Lung (tissue), 12 donors: ENCODE data around the gene CASK. TPM values are rescaled to one million over a fixed set of nuclear protein-coding genes. Genes with fewer than 3 reads are reported as not detected.

Source experiments
- ATAC-seq: fragments of 200-7000 bp; cut with Tn5 transposase; one replicate; pipeline ENCODE4 v1.9.1; 2020; ENCODE audit warnings: moderate number of reproducible peaks; ENCODE audit not compliant: insufficient read depth, low FRiP score
- DNase-seq, 3 donors: peaks; one replicate each; pipeline ENCODE4 v3.0.0-alpha.2; 2013 to 2017
- H3K27ac ChIP-seq, 2 donors: one replicate each; pipeline ENCODE4 v1.5.1; 2013; ENCODE audit warnings: mild to moderate bottlenecking in 2 of 2, moderate library complexity in 2 of 2, control low read depth in 1 of 2, inconsistent platforms in 1 of 2, low read depth in 1 of 2, low read length in 1 of 2
- H3K27me3 ChIP-seq, 3 donors: one replicate each; pipeline ENCODE4 v1.5.1; 2013; ENCODE audit warnings: low read length in 2 of 3; ENCODE audit not compliant: control insufficient read depth in 3 of 3, insufficient read depth in 3 of 3
- H3K36me3 ChIP-seq, 4 donors: one replicate each; pipeline ENCODE4 v1.5.1; 2013; ENCODE audit warnings: low read length in 4 of 4, mild to moderate bottlenecking in 1 of 4, moderate library complexity in 1 of 4; ENCODE audit not compliant: control insufficient read depth in 4 of 4, insufficient read depth in 4 of 4
- H3K4me1 ChIP-seq, 5 donors: one replicate each; pipeline ENCODE4 v1.5.1; 2013; ENCODE audit warnings: low read length in 5 of 5, mild to moderate bottlenecking in 2 of 5, moderate library complexity in 1 of 5; ENCODE audit not compliant: control insufficient read depth in 5 of 5, insufficient read depth in 5 of 5
- H3K4me3 ChIP-seq: one replicate; pipeline ENCODE4 v1.5.1; 2013; ENCODE audit warnings: mild to moderate bottlenecking, control low read depth, moderate library complexity
- H3K9ac ChIP-seq, 2 donors: one replicate each; pipeline ENCODE4 v1.5.1; 2013; ENCODE audit warnings: low read length in 2 of 2, control low read depth in 1 of 2; ENCODE audit not compliant: insufficient read depth in 1 of 2
- H3K9me3 ChIP-seq, 4 donors: one replicate each; pipeline ENCODE4 v1.5.1; 2013; ENCODE audit warnings: low read length in 3 of 4, mild to moderate bottlenecking in 1 of 4, moderate library complexity in 1 of 4; ENCODE audit not compliant: control insufficient read depth in 4 of 4, insufficient read depth in 3 of 4
- WGBS, 2 donors: extraction: QIAGEN DNeasy Blood & Tissue Kit; methylation state at CpG; one replicate each; pipeline ENCODE4 v1.1.7; 2013; 5-methylcytosine and 5-hydroxymethylcytosine counted together
- polyA plus RNA-seq, 2 donors: library from polyadenylated mRNA; stranded (reverse); fragments of 200-250 nt; gene quantifications; one replicate each; pipeline ENCODE4 v1.2.1, GENCODE V29; 2013
- total RNA-seq, 2 donors: library from RNA; depleted of rRNA in 1 of 2; stranded (reverse); fragments of >200 nt in 1 of 2; gene quantifications; one replicate each; pipeline ENCODE4 v1.2.1, GENCODE V29; 2014 to 2021
- TF ChIP-seq, protein P1 (sequence below): IDR thresholded peaks from 2 replicates; pipeline ENCODE4 v1.5.1; 2012; ENCODE audit warnings: mild to moderate bottlenecking; ENCODE audit errors: control extremely low read depth, extremely low read depth
- donor health status: control.
- donor health status: control.
- donor health status: Bipolar disorder and iron deficiency.
- donor health status: healthy.
- donor health status: DM: yes; HTN: yes; CAD: no.

The CASK gene
- total and polyA plus RNA-seq, 4 donors: 8.2 to 68.1 (median 30.6) TPM

DNA sequence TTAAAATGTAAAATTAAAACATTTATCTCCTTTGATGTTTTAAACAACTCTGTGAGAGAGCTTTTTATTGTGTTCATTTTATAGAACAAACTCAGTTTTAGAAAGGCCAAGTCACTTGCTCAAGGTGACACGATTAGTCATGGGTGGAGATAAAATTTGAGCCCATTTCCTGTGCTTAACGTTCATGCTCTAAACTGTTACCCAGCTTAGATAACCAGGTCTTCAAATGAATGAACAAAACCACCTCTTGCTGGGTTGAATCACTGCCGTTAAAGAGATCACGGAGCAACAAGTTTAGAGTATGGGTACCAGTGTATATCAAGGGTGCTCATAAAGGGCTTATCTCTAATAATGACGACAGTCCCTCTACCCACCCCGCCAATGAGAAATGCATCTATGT lies 10.2 kb upstream of the CASK start:
- DNase-seq (no peak), ATAC-seq (no peak)
- Histone ChIP-seq H3K9ac (no peak overlapping the region), H3K27ac (no peak overlapping the region), H3K4me3 (no peak overlapping the region), H3K27me3 (peaks cover 0 to 25% (median 0%) of the 10 kb centered on the region in 3 donors), H3K36me3 (no peaks in the 10 kb centered on the region), H3K4me1 (no peaks in the 10 kb centered on the region), H3K9me3 (no peaks in the 10 kb centered on the region)
- TF ChIP-seq, protein P1, sequence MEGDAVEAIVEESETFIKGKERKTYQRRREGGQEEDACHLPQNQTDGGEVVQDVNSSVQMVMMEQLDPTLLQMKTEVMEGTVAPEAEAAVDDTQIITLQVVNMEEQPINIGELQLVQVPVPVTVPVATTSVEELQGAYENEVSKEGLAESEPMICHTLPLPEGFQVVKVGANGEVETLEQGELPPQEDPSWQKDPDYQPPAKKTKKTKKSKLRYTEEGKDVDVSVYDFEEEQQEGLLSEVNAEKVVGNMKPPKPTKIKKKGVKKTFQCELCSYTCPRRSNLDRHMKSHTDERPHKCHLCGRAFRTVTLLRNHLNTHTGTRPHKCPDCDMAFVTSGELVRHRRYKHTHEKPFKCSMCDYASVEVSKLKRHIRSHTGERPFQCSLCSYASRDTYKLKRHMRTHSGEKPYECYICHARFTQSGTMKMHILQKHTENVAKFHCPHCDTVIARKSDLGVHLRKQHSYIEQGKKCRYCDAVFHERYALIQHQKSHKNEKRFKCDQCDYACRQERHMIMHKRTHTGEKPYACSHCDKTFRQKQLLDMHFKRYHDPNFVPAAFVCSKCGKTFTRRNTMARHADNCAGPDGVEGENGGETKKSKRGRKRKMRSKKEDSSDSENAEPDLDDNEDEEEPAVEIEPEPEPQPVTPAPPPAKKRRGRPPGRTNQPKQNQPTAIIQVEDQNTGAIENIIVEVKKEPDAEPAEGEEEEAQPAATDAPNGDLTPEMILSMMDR: no peak
- 71 to 75% methylated on average over 6 of the region's 6 CpGs for WGBS, 2 donors

GRCh38 chrX:41932885-41933284 lies 9.5 kb upstream of the CASK start:
- TF ChIP-seq, protein P1: no peak
- no peaks in the 10 kb centered on the region for H3K36me3 ChIP-seq
- H3K9ac ChIP-seq: no peak overlapping the region
- 85 to 98% methylated on average over 5 of the region's 5 CpGs for WGBS, 2 donors
- no peak overlapping the region for H3K27ac ChIP-seq
- ATAC-seq: no peak
- H3K4me1 ChIP-seq: no peaks in the 10 kb centered on the region
- DNase-seq: no peak
- no peak overlapping the region for H3K4me3 ChIP-seq
- H3K27me3 ChIP-seq: peaks cover 0 to 22% (median 0%) of the 10 kb centered on the region in 3 donors
- no peaks in the 10 kb centered on the region for H3K9me3 ChIP-seq

GRCh38 chrX:41931591-41931990 lies 8.2 kb upstream of the CASK start:
- no peaks in the 10 kb centered on the region for H3K36me3 ChIP-seq

More at GRCh38 chrX:41931591-41931990, 8.2 kb upstream of the CASK start:
- TF ChIP-seq, protein P1: no peak
- H3K9ac ChIP-seq: no peak overlapping the region
- ATAC-seq (no peak), DNase-seq (no peak)
- H3K27me3 ChIP-seq: peaks cover 0 to 28% (median 3%) of the 10 kb centered on the region in 3 donors
- H3K4me1 ChIP-seq: no peaks in the 10 kb centered on the region
- no peak overlapping the region for H3K4me3 ChIP-seq
- H3K27ac ChIP-seq: no peak overlapping the region
- no peaks in the 10 kb centered on the region for H3K9me3 ChIP-seq
